ENCODE data around the gene CYP27A1.
"Not testable (repeated sequence)": the region's sequence is repeated elsewhere in the genome, so short reads cannot be mapped to it uniquely, and the experiment has no call there.

CYP27A1 gene

DNA sequence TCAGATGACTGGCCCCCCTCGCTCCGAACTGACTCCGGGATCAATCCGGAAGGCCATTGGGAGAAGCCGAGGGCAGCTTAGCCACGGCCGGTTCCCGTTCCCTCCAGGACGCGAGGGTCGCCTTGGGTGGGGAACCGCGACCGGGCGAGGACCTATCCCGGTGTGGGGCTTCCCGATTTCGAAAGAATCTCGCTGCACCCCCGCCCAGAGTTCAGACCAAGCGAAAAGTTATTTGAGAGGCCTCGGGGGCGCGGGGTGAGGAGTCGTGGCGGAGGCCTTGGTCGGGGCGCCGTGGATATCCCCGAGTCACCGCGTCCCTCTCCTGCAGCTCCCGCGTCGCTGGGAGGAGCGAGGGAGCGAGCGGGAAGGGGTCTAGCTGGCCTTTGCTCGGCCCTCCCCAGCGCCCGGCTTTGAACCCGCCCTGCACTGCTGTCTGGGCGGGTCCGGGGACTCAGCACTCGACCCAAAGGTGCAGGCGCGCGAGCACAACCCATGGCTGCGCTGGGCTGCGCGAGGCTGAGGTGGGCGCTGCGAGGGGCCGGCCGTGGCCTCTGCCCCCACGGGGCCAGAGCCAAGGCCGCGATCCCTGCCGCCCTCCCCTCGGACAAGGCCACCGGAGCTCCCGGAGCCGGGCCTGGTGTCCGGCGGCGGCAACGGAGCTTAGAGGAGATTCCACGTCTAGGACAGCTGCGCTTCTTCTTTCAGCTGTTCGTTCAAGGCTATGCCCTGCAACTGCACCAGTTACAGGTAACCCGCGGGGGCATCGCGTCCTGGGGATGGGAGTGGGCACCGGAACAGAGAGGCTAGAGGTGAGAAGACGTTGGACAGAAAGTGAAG lies at the start of gene CYP27A1:
CYP27A1 (plus strand) TSS at position 457 of the 837 bp plus-strand sequence; CDS start at position 493, 36 bp downstream.
- DNase-seq, result no peak

DNA sequence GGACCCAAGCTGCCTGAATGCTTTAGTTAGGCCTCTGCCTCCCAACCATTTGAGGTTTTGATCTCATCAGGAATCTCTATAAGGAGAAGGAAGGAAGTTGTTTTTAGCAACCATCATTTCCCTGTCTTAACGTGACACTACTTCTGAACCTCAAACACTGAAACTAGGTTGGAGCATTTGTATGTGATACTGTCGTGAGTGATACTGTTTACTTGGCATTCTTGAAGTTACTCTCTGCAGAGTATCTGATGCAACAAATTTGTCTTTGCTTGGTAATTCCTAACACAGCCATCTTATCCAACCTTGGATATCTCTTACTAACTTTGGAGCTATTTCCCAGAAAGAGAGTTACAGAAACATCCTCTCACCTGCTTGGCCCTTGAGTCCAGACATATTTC lies 49.2 kb upstream of the CYP27A1 start:
- DNase-seq, result no peak

DNA sequence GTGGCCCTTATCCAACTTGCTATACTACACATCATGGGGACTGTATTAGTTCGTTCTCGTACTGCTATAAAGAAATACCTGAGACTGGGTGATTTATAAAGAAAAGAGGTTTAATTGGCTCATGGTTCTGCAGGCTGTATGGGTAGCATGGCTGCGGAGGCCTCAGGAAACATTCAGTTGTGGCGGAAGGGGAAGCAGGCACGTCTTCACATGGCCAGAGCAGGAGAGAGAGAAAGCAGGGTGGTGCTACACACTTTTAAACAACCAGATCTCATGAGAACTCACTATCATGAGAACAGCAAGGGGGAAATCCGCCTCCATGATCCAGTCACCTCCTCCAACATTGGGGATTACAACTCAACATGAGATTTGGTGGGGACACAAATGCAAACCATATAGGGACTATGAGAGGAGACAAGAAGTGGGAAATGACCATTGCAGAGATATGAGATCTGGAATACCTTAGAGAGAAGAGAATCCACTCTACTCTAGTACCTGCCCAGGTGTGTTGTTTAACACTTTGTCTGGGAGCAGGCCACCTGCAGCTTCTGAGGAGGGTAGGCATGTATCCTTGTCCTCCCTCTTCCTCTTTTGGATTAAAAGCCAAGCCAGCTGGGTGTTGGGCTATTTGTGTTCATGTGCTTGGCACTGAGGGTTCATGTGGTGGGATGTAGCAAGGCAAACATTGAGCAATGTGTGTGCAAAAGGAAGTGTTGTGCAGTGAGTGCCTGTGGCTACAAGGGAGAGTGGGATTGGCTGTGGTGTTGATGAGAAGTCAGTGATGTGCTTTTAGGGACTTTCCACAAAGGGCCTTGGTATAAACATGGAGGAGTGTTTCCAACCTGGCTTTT lies 48.6 kb upstream of the CYP27A1 start:
- DNase-seq, result no peak

DNA sequence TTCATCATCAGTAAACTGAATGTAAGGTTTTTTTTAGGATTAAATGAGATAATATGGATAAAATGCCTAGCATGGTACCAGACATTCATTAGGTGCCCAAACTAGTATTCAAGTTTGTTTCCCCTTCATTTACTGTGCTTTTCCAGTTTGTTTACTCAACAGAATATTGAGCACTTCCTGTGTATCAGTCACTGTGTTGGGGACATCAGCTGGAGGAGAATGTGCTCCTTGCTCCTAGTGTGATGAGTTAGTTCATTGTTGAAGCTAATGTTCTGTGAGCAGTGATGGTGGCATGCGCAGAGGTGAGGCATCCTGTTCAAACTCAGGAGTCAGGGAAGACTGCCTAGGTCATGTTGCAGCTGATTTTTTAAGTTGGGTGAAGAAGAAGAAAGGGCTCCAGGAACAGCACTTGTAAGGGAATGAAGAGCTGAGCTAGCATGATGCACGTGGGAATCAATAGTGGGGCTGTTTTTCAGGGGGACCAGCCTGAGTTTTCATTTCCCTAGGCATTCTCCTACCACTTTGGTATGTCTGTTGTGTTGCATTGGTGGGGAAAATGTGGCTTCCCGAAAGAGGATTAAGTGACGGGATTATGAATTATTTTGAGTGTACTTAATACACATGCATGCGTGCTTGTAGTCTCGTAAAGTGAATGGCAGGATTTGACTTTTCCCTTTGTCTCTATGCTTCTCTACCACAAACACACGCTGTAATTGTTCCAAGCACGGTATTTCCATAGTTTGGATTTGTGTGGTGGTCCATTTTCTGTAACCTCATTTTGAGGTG lies 47.6 kb upstream of the CYP27A1 start:
- DNase-seq, result no peak

DNA sequence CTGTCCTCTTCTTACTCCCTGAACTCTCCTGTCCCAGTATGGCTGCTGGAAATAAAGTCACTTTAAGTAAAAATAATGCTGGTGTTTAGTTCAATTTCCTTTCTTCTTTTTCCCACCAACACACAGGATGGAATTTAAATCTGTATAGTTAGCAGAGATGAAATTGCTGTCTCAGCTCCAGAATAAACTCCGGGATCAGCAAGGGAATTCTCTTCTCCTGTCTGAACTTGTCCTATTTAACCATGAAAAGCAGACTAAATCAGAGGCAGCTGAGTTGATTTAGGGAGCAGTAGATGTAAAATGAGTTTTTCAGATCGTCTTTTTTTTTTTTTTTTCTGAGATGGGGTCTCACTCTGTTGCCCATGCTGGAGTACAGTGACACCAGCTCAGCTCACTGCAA lies 45.4 kb upstream of the CYP27A1 start:
- no peak for DNase-seq

DNA sequence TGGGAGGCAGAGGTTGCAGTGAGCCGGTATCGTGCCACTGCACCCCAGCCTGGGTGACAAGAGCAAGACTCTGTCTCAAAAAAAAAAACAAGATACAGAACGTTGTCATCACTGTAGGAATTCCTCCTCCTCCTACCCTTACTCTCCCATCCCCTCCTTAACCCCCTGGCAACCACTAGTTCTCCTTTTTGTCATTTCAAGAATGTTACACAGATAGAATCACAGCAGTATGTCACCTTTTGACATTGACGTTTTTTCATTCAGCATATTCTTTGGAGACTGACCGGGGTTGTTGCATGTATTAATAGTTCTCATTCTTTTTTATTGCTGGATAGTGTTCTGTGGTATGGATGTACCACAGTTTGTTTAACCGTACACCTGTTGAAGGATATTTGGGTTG lies 38.9 kb upstream of the CYP27A1 start:
- no peak for DNase-seq

DNA sequence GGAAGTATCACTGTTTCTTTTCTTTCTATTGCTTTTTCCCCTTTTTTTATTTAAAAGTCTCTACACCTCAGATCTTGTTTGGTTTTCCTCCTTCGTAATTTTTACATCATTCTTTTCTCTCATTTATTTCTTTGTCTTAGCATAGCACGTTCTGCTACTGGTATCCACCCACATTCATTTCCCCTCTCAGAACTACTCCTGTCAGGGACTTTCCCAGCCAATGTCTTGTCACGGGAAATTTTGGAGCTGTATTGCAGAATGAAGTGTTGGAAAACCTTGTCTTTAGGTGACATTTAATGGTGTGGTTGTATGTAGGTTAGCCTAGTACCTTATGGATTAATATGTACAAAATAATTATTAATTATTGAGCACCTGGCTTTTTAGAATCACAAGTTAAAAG lies 37.3 kb upstream of the CYP27A1 start:
- no peak for DNase-seq

DNA sequence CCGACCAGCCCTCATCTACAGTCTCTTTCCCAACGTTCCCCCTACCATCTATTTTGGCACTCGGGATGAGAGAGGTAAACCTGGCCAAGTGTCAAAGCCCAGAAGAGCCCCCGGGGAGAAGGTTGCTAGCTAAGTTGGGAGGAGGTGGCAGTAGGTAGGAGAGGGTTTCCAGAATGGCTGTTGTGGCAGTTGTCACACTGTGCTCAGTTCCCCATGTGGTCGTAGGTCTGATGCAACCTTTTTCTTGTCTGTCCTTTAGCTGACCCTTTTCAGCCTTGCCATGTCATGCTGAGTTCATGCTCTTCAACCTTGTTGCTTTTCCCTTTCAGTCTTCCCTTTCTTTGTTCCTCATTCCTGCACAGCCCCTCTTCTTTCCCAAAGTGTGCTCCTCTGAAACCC lies 36.8 kb upstream of the CYP27A1 start:
- DNase-seq, result no peak

DNA sequence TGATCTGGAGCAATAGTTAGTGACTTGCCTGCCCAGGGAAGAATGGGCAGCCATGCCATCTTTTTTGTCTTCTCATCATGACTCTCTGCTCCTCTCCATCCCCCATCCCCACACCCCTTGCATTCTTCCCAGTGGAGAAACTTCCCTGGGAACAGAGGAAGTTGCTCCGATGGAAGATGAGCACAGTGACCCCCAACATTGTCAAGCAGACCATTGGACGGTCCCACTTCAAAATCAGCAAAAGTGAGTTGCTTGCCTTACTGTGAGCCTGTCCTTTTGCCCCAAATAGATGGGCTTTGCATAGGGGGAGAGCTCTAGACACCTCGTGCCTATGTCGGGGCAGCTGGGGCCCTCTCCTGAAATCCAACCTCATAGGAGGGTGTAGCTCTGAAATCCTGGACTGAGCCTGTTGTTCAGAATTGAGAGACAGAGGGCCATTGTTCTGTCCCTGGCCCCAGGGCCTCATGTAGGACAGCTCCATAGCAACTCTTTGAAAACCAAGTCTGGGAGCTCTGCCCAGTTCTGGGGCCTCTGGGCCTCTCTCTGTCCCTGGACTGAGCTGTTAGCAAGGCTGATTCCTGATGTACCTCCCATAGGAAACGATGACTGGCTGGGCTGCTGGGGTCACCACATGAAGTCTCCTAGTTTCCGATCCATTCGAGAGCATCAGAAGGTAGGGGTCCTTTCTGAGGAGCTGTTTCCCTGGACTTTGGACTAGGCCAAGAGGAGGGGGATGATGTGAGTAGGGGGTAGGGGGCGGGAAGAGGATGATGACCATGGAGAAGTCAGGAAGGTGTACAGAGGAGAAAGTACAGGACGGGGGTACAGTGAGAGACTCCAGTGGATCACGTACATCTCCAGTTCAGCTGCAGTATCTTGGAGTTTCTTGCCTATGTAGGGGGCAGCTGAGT lies 36.1 kb upstream of the CYP27A1 start:
- DNase-seq, result no peak

DNA sequence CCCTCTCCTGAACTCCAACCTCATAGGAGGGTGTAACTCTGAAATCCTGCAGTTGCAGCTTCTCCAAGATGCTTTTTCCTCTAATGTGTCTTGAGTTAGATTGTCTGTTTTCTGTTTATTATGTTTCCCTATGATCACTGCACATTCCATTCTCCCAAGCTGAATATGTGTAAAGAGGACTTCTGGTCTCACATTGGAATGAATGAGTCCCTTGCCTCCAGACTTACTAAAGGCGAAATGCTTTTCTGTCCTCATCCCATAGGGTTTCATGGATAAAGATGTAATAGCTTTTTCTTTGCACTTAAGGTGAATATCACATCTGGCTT lies 35.5 kb upstream of the CYP27A1 start:
- no peak for DNase-seq

DNA sequence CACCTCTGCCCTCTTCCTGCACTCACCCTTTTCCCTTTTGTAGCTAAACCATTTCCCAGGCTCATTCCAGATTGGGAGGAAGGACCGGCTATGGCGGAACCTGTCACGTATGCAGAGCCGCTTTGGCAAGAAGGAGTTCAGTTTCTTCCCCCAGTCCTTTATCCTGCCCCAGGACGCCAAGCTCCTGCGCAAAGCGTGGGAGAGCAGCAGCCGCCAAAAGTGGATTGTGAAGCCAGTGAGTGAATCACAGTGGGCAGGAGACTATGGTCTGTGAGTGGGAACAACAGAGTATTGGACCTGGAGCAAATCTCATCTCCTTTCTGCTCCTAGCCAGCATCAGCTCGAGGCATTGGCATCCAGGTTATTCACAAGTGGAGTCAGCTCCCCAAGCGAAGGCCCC lies 35.0 kb upstream of the CYP27A1 start:
- DNase-seq, result no peak

DNA sequence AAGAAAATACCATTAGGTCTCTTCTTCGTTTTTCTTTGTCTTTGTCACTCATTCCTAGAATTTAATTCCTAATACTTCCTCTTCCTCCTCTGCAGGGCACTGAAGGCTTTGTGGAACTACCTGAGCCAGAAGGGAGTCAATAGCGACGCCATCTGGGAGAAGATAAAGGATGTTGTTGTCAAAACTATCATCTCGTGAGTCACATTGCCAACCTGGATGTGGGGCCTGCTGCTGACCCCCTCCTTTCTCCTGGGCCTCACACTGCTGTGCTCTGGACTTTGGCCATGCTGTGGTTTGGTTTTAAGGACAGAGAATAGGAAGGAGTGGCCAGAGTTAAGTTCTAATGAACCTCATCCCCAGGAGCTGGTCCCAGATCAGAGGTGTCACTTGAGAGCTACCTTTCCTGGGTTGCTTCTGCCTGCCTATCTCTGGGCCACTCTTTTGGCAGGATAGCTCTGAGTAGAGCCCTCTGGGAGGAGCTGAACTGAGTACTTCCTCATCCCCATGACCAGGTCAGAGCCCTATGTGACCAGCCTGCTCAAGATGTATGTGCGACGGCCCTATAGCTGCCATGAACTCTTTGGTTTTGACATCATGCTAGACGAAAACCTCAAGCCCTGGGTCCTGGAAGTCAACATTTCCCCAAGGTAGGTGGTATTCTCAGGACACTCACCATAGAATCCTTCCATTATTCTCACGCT lies 33.1 kb upstream of the CYP27A1 start:
- no peak for DNase-seq

DNA sequence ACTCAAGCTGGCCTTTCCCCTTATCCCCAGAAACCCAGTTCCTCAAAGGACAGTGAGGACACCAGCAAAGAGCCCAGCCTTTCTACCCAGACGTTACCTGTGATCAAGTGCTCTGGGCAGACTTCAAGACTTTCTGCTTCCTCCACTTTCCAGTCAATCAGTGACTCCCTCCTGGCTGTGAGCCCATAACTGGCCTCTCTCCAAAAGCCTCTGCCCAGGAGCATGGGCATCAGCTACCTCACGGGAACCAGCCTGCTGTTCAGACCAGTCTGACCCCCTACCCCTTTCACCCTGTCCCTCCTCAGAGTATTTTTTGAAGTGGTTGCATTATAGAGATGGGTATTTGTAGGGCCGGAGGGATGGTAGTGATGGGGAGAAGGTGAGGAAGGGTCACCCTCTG lies 27.7 kb upstream of the CYP27A1 start:
- DNase-seq, result no peak

DNA sequence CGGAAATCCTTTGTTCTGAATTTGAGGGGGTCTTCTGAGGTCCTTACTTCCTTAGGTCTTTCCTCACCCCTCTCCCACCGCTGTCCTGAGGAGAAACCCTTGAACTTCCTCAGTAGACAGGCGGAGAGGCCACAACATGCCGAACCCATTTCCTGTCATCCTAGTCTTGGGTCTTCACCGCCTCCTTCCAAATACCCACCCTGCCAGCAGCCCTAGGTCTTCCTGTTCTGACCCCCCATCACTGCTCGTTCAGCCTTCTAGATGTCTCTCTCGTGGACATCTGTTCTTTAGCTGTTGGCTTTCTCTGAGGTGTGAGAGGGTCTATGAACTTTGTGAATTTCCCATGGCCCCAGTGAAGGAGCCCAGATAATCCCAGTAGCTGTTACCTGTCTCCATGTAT lies 27.2 kb upstream of the CYP27A1 start:
- no peak for DNase-seq

DNA sequence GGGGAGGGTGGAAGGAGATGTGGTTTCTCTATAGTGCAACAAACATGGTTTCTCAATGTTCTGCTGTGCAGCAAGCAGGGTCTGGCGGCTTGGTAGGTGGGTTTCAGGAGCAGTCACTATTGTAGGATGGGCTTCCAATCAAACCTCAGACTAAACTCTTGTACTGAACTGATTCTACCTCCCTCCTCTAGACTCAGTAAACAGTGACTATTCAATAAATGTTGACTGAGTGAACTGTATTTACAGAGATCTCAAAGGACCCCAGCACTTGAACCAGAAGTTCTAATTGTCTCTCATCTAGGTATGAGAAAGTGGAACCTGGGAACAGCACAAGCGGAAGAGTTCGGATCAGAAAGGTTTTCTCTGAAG lies 26.8 kb upstream of the CYP27A1 start:
- DNase-seq, result no peak

DNA sequence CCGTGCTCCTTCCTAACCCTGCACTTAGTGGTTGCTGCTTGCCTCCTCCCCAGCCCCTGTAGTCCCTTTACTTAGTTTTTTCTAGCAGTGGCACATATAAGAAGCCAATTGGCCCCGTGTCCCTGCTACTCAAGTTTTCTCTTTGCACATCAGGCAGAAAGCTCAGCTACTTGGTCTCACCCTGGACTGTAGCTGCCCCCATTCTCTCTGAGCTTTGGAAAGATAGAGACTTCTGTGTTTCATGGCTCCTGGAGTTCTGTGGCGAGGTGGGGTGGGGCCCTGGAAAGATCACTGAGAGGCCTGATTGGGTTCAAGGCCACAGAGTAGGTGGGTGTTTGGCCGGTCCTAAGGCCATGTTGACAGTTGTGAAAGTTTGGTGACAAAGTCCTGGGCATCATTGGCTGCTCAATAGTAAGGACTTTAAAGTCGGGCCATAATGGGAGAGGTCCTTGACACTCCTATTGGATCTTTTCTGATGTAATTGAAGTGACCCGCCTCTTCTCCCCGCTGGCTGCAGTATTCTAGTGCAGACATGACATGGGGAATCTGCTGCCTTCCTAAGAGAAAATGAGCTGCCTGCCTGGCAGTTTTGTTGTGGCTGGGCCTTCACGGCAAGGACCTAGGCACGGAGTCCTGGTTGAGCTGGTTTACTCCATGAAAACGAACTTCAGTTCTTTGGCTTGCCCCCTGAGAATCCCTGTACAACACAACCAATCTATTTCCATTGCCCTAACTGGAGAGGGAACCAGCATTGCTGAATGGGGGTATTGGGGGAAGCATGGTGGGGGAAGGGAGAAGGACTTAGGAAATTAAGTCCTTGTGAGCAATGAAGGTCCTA lies 26.2 kb upstream of the CYP27A1 start:
- no peak for DNase-seq

DNA sequence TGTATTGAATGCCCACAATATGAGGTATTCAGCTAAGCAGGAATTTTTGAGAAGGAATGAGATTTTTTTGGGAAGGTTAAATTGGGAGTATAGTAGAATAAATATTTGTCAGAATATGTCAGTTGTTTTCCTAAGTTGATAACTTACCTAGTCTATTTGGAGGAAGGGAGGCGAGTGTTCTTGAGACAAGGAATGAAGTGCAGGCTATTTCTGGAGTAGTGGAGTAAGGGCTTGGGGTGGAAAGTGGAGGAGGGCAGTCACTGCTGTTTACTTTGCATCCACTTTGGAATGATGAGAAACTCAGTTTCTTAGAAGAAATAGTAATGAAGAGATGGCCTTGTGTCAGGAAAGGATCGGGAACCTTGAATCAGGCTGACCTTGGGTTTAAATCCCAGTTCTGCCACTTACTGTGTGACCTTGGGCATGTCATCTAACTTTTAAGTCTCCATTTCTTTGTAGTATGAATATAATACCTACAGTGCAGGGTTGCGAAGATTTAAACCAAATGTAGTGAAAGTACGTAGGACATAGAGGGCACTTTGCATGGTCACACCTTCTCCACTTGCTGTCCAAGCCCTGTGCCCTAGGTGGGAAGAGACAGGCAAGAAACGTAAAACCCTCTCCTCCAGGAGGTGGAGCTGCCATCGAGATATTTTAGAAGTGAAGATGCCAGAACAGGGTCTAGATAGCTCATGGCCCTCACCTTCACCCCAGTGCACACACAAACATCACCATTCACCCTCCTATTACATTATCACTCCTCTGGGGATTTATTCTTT lies 25.2 kb upstream of the CYP27A1 start:
- DNase-seq, result no peak

DNA sequence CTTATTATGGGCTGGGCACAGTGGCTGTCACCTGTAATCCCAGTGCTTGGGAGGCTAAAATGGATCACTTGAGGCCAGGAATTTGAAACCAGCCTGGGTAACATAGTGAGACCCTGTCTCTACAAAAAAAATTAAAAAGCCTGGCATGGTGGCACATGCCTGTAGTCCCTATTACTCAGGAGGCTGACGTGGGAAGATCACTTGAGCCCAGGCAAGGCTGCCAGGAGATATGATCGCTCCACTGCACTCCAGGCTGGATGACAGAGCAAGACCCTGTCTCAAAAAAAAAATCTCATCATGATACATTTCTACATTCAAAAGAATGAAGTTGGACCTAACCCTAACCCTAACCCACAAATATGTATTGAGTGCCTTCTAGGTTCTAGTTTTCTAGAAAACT lies 20.2 kb upstream of the CYP27A1 start:
- DNase-seq, result no peak

DNA sequence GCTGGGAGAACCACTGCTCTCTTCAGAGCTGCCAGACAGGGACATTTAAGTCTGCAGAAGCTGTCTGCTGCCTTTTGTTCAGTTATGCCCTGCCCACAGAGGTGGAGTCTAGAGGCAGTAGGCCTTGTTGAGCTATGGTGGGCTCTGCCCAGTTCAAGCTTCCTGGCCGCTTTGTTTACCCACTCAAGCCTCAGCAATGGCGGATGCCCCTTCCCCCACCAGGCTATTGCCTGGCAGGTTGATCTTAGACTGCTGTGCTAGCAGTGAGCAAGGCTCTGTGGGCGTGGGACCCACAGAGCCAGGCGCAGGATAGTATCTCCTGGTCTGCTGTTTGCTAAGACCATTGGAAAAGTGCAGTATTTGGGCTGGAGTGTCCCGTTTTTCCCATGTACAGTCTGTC lies 9.2 kb upstream of the CYP27A1 start:
- DNase-seq, result not testable (repeated sequence)

DNA sequence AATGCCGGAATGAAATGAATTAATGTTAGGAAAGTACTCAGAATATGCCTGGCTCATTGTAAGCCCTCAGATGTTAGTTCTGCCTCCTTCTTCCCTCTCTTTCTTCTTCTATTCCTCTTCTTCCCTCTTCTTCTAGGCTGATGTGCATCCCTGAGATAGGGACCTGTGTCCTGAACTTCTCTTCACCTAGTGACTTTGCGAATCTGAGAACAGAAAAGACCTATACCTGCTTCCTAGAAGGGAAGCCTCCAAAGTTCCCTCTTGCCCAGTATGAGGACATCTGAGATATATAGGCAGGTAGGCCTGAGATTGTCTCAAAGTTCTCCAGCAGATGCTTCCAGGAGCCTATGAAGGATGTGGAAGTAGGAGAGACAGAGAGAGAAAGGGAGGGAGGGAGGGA lies 8.1 kb upstream of the CYP27A1 start:
- DNase-seq, result no peak

Measured in stimulated activated CD4-positive, alpha-beta T cell treated with anti-CD3 and anti-CD28 coated beads, Interleukin-4, amount 100 ng/mL, for 1 hour (primary cell).